Fibroblast of skin of right biceps (primary cell): ENCODE data around the gene STEAP2.
"Not testable (repeated sequence)": the region's sequence is repeated elsewhere in the genome, so short reads cannot be mapped to it uniquely, and the experiment has no call there.

ENCODE experiments used
- DNase-seq: peaks from one replicate; pipeline ENCODE4 v3.0.0-alpha.2; 2013

The STEAP2 gene

GRCh38 chr7:90211391-90212148 lies at the start of gene STEAP2:
TSS of gene STEAP2 (plus strand) at chr7:90211740. CDS start at chr7:90225083, 13,343 bp downstream.
- DNase-seq = peak; percentile 96

GRCh38 chr7:90163534-90163933 lies 48.0 kb upstream of the STEAP2 start:
- no peak for DNase-seq

DNA sequence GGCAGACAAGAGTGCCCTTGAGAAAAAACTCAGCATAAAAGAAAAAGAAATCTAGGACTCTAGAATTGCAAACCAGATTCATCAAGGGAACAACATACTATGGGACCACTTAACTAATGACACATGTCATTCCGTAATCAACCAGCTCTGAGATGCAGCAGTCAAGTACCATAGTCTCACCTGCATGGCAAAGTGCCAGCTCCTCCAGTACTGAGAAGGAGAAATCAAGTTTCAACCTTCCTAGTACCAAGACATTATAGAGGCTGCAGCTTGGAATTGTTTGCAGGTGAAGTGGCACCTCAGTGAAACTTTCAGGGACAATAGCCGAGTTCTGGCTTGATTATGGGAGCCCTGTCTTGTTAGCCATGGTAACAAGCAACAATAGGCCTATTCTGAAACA lies 45.8 kb upstream of the STEAP2 start:
- no peak for DNase-seq

- no peak for DNase-seq
These were observed 45.4 kb upstream of the STEAP2 start for GRCh38 chr7:90166153-90166552.

GRCh38 chr7:90167361-90167760 lies 44.2 kb upstream of the STEAP2 start:
- DNase-seq = no peak

- DNase-seq = no peak
These were observed 41.6 kb upstream of the STEAP2 start for GRCh38 chr7:90169891-90170290.

DNA sequence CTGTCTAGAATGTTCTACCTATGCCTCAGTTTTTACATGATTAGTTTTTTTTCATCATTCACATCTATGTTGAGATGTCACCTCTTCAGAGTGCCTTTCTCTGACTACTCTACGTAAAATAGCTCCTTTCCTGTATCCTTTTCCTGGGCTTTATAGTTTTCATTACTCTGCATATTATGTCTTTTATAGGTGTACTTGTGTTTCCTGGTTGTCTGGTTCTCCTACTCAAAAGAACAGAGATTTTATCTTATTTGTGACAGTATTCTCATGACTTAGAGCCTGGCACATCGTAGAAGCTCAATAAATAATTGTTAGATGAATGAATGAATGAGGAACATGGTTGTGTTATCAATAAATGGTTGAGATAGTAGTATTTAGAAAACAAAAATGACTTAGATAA lies 39.4 kb upstream of the STEAP2 start:
- no peak for DNase-seq

DNA sequence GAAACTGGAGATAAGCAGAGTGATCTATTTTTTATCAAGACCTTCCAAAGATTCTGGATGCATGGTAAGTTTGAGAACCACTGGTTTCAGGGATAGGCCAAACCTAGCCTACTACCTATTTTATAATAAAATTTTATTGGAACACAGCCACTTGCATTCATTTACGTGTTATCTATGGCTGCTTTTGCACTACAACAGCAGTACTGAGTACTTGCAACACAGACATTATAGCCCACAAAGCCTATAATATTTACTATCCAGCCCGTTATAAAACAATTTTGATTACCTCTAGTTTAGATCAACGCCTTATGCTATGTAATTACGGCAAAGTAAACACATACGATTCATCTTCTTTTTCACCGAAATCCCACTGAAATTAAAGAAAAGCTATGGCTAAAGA lies 38.9 kb upstream of the STEAP2 start:
- DNase-seq = no peak

DNA sequence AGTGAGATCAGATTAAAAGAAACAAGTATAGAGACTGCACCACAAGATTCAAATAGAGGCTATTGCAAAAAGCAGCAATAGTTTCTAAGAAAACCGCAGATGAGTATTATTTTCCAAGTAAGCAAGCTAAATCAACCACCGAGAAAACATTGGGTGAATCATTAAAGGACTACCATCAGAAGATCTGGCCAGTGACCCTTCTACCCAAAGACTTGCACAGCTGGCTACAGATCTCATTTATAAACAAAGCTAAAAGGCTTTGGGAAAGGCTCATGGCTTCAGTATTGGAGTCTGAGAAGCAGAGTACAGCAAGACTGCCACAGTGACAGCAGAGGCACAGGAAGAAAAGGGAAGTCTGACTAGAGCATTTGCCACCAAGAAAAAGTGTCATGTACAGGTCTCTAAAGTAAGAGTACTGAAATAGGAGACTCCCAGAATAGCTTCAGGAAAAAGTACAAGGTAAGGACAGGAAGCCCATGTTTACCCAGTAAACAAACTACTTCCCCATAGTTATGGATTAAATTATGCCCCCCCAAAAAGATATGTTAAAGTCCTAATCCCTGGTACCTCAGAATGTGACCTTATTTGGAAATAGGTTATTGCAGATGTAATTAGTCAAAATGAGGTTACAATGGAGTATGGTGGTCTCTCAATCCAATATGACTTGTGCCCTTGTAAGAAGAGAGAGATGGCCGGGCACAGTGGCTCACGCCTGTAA lies 38.3 kb upstream of the STEAP2 start:
- DNase-seq = no peak

GRCh38 chr7:90175667-90176066 lies 35.9 kb upstream of the STEAP2 start:
- DNase-seq = no peak

GRCh38 chr7:90176195-90176594 lies 35.3 kb upstream of the STEAP2 start:
- no peak for DNase-seq

DNA sequence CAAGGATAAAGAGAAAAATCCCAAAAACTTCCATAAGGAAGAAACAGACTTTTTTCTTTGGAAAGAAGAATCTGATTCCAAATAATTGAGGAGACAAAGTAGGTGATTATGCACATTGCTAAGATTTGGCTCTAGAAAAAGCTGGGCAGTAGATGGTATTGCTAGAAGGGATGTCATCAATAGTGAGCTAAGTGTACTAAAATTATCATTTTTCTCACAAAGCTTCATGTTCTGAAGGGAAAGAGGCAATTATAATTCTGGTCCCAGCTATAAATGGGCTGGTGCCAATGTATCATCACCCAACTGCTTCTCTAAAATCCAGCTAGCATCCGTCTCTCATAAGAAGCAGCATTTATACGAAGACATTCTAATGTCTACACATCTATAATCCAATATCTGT lies 33.4 kb upstream of the STEAP2 start:
- DNase-seq = no peak

DNA sequence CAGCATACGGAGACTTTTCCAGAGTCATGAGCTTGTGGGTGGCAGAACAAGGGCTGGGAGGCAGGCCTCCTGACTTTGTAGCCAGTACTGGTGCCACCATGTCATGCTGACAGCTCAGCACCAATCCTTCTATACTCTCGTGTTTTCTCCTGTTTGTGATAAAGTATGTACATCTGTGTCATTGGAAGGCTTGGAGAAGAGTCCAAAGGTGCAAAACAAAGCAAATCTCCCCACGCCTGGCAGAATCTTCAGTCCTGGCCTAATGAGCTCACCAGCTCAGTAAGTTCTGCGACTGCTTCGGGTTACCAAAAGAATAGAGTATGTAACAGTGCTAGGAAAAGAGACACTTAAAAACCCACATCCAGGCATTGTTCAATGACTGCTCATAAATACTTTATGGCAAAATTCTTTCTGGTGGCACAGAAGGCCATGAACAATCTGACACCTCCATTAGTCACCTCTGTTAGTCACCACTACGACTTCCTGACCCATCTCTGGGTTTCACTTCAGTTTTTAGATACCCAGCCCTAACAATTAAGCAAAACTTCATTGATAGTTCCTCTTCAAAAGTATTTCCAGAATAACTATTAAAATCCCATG lies 32.8 kb upstream of the STEAP2 start:
- peak; percentile 91 for DNase-seq

GRCh38 chr7:90180011-90180585 lies 31.4 kb upstream of the STEAP2 start:
- DNase-seq = peak; percentile 48

GRCh38 chr7:90180649-90181048 lies 30.9 kb upstream of the STEAP2 start:
- DNase-seq = no peak

- DNase-seq = no peak
These were observed 30.1 kb upstream of the STEAP2 start for GRCh38 chr7:90181485-90181884.

GRCh38 chr7:90186290-90186689 lies 25.2 kb upstream of the STEAP2 start:
- not testable (repeated sequence) for DNase-seq

GRCh38 chr7:90187507-90188050 lies 24.0 kb upstream of the STEAP2 start:
- no peak for DNase-seq

DNA sequence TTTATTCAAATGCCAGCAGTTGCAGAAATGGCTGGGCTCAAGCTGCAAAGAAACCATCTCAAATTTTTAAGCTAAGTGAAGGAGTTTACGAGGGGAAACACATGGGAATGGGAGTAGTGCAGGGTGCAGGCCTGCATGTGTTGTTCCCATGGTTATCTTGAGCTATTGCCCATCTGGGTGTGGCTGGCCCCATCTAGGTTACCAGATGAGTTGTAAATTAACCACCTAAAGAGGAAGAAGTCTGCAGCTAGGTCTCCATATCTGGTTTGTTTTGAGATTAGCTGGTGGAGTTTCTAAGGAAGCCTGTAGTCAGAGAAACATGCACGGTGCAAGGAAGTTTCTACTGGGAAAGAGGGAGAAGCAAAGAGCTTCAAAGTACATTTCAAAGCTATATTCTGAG lies 23.3 kb upstream of the STEAP2 start:
- no peak for DNase-seq

DNA sequence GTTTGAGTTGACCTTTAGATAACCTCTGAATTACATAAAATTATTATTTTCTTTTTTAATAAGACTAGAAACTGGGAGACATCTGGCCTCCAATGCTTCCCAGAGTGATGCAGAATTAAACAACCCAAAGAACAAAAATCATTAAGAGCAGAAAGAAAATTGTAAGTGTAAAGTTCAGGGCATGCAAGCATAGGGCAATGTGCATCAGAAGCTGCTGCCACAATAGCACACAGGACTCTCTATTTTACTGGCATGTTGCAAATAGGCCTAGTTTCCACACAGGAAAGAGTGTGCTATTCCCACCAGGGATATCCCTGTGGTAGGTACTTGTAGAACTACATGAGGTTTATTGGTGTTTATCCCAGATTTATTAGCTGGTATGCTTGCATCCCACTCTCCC lies 20.5 kb upstream of the STEAP2 start:
- DNase-seq = no peak

- no peak for DNase-seq
These were observed 19.9 kb upstream of the STEAP2 start for GRCh38 chr7:90191648-90192047.

- DNase-seq = peak; percentile 58
These were observed 18.4 kb upstream of the STEAP2 start for GRCh38 chr7:90192876-90193750.
